ENCODE measurements around the gene TWSG1.

DNA sequence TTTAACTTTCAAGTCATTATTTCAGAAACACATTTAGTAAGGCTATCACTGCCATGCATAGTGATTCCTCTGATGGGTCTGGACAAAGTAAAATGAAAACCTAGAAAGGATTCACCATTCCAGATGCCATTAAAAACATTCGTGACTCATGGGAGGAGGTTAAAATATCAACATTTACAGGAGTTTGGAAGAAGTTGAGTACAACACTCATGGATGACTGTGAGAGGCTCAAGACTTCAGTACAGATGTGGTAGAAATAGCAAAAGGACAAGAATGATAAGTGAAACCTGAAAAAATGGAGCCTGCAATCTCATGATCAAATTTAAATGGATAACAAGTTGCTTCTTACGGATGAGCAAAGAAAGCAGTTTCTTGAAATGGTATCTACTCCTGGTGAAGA is 5.8 kb upstream of the TWSG1 start:
- TF ChIP-seq, protein P1, sequence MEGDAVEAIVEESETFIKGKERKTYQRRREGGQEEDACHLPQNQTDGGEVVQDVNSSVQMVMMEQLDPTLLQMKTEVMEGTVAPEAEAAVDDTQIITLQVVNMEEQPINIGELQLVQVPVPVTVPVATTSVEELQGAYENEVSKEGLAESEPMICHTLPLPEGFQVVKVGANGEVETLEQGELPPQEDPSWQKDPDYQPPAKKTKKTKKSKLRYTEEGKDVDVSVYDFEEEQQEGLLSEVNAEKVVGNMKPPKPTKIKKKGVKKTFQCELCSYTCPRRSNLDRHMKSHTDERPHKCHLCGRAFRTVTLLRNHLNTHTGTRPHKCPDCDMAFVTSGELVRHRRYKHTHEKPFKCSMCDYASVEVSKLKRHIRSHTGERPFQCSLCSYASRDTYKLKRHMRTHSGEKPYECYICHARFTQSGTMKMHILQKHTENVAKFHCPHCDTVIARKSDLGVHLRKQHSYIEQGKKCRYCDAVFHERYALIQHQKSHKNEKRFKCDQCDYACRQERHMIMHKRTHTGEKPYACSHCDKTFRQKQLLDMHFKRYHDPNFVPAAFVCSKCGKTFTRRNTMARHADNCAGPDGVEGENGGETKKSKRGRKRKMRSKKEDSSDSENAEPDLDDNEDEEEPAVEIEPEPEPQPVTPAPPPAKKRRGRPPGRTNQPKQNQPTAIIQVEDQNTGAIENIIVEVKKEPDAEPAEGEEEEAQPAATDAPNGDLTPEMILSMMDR (IDR thresholded peaks at IDR 0.05): no peak
- TF ChIP-seq EP300 (IDR thresholded peaks at IDR 0.05) (no peak), POLR2AphosphoS5 (IDR thresholded peaks at IDR 0.05) (no peak), POLR2A (IDR thresholded peaks at IDR 0.05) (no peak)
